SK-N-SH (cell line): ENCODE results near the gene GNPTAB. TPM values are rescaled to one million over a fixed set of nuclear protein-coding genes. Genes with fewer than 3 reads are reported as not detected.

Source experiments
- CTCF ChIA-PET: fragments of 300-600, 350-600 bp; formaldehyde crosslinking; extraction: SDS; loops from one replicate; lab custom pipeline; 2021; lab: Yijun Ruan, JAX
- POLR2A ChIA-PET: fragments of 350-600 bp; sonication (Branson Sonifier 250); formaldehyde crosslinking; extraction: SDS; loops from one replicate; lab custom pipeline; 2020; ENCODE audit warnings: antibody characterized with exemption, inconsistent platforms; lab: Yijun Ruan, JAX
- DNase-seq: peaks from one replicate; pipeline ENCODE4 v3.0.0; 2012
- H2AFZ ChIP-seq: fragments of 200-600 bp; sonication (generic); 2 replicates; pipeline ENCODE4 v1.8.1; 2016; ENCODE audit warnings: antibody characterized with exemption, mild to moderate bottlenecking, low read depth
- H3F3A ChIP-seq: fragments of 200-600 bp; sonication (generic); replicated peaks from 2 replicates; pipeline ENCODE3; 2016; ENCODE audit warnings: antibody characterized with exemption, mild to moderate bottlenecking; ENCODE audit not compliant: insufficient read depth
- H3K27ac ChIP-seq, 2 experiments: fragments of 200-500 bp in 1 of 2; fragments of 200-600 bp in 1 of 2; sonication (Bioruptor generic) in 1 of 2; sonication (generic), shearing (Covaris generic) in 1 of 2; 2 replicates each; pipeline versions ENCODE4 v1.5.1 to v1.6.1; 2014 to 2016; ENCODE audit warnings: low read depth in 2 of 2, inconsistent platforms in 1 of 2, low read length in 1 of 2, mild to moderate bottlenecking in 1 of 2, mixed read lengths in 1 of 2
- H3K27me3 ChIP-seq: fragments of 200-600 bp; sonication (generic), shearing (Covaris generic); 2 replicates; pipeline ENCODE4 v1.6.1; 2016; ENCODE audit warnings: mixed run types; ENCODE audit not compliant: insufficient read depth
- H3K36me3 ChIP-seq, 2 experiments: fragments of 200-500 bp in 1 of 2; fragments of 200-600 bp in 1 of 2; sonication (Bioruptor generic) in 1 of 2; sonication (generic) in 1 of 2; replicated peaks in 1 of 2; 2 replicates each; pipeline versions ENCODE3 to v1.5.1; 2014 to 2016; ENCODE audit warnings: low read length in 1 of 2, mild to moderate bottlenecking in 1 of 2; ENCODE audit not compliant: insufficient read depth in 2 of 2, control insufficient read depth in 1 of 2
- H3K4me1 ChIP-seq, 2 experiments: fragments of 200-500 bp in 1 of 2; fragments of 200-600 bp in 1 of 2; sonication (Bioruptor generic) in 1 of 2; sonication (generic), shearing (Covaris generic) in 1 of 2; 2 replicates each; pipeline versions ENCODE4 v1.5.1 to v1.6.1; 2014 to 2016; ENCODE audit warnings: low read depth in 1 of 2, low read length in 1 of 2, mixed run types in 1 of 2; ENCODE audit not compliant: insufficient read depth in 2 of 2, control insufficient read depth in 1 of 2
- H3K4me2 ChIP-seq: fragments of 200-600 bp; sonication (generic), shearing (Covaris generic); 2 replicates; pipeline ENCODE4 v1.6.1; 2017; ENCODE audit warnings: mixed run types
- H3K4me3 ChIP-seq, 2 experiments: fragments of 200-500 bp in 1 of 2; fragments of 200-600 bp in 1 of 2; sonication (Bioruptor generic) in 1 of 2; sonication (generic), shearing (Covaris generic) in 1 of 2; 2 replicates each; pipeline versions ENCODE4 v1.5.1 to v1.8.1; 2014 to 2016; ENCODE audit warnings: low read depth in 2 of 2, inconsistent platforms in 1 of 2, low read length in 1 of 2, mild to moderate bottlenecking in 1 of 2, mixed read lengths in 1 of 2, moderate library complexity in 1 of 2
- H3K79me2 ChIP-seq: fragments of 200-600 bp; sonication (generic); 2 replicates; pipeline ENCODE4 v1.8.1; 2017; ENCODE audit warnings: mild to moderate bottlenecking; ENCODE audit not compliant: insufficient read depth
- H3K9ac ChIP-seq: fragments of 200-600 bp; sonication (generic); 2 replicates; pipeline ENCODE4 v1.6.1; 2017; ENCODE audit warnings: mixed run types
- H3K9me2 ChIP-seq: fragments of 200-600 bp; sonication (generic); 2 replicates; pipeline ENCODE4 v1.6.1; 2017; ENCODE audit warnings: mixed run types
- H3K9me3 ChIP-seq: fragments of 200-600 bp; sonication (generic); 2 replicates; pipeline ENCODE4 v1.6.1; 2017; ENCODE audit warnings: mixed run types, mild to moderate bottlenecking, moderate library complexity
- H4K20me1 ChIP-seq: fragments of 200-600 bp; sonication (generic); 2 replicates; pipeline ENCODE4 v1.6.1; 2017; ENCODE audit warnings: mild to moderate bottlenecking, mixed run types; ENCODE audit not compliant: insufficient read depth
- CHD2 ChIP-seq: fragments of 150-350 bp; IDR thresholded peaks from 2 replicates; pipeline ENCODE4 v1.6.1; 2018; ENCODE audit warnings: low read length; ENCODE audit not compliant: partially characterized antibody
- CTCF ChIP-seq: fragments of 200-600 bp; sonication (generic); IDR thresholded peaks from 2 replicates; pipeline ENCODE4 v1.6.1; 2017; ENCODE audit warnings: antibody characterized with exemption, mild to moderate bottlenecking, moderate library complexity
- ELF1 ChIP-seq: IDR thresholded peaks from 2 replicates; pipeline ENCODE4 v1.4.0; 2012
- EZH2phosphoT487 ChIP-seq: fragments of 200-600 bp; sonication (generic); IDR thresholded peaks from 2 replicates; pipeline ENCODE4 v1.6.1; 2017; ENCODE audit warnings: low read depth, mixed run types, mild to moderate bottlenecking, antibody characterized with exemption, moderate library complexity, borderline replicate concordance
- FOXM1 ChIP-seq: IDR thresholded peaks from 2 replicates; pipeline ENCODE4 v1.4.0; 2012; ENCODE audit warnings: low read depth, mild to moderate bottlenecking
- IRF3 ChIP-seq: fragments of 150-350 bp; IDR thresholded peaks from 2 replicates; pipeline ENCODE4 v1.6.1; 2016; ENCODE audit warnings: mild to moderate bottlenecking, low read depth, low read length
- MAX ChIP-seq: IDR thresholded peaks from 2 replicates; pipeline ENCODE4 v1.4.0; 2012; ENCODE audit warnings: low read depth
- MEF2A ChIP-seq: IDR thresholded peaks from 2 replicates; pipeline ENCODE4 v1.4.0; 2012; ENCODE audit warnings: low read depth, borderline replicate concordance
- RAD21 ChIP-seq: IDR thresholded peaks from 2 replicates; pipeline ENCODE4 v1.6.1; 2012; ENCODE audit warnings: mild to moderate bottlenecking, low read length
- RFX5 ChIP-seq: IDR thresholded peaks from 2 replicates; pipeline ENCODE4 v1.6.1; 2012; ENCODE audit warnings: mild to moderate bottlenecking, improper control_type of control experiment, low read length
- RXRA ChIP-seq: IDR thresholded peaks from 2 replicates; pipeline ENCODE4 v1.4.0; 2012; ENCODE audit warnings: low read depth, mild to moderate bottlenecking, borderline replicate concordance
- SMC3 ChIP-seq: IDR thresholded peaks from 2 replicates; pipeline ENCODE4 v1.6.1; 2012; ENCODE audit warnings: low read depth, low read length, improper control_type of control experiment
- TAF1 ChIP-seq: IDR thresholded peaks from 2 replicates; pipeline ENCODE4 v1.6.1; 2012; ENCODE audit warnings: low read depth, mild to moderate bottlenecking, low read length, moderate library complexity, borderline replicate concordance
- YY1 ChIP-seq: IDR thresholded peaks from 2 replicates; pipeline ENCODE4 v1.4.0; 2012; ENCODE audit warnings: low read depth, mild to moderate bottlenecking
- ZBTB33 ChIP-seq: IDR thresholded peaks from 2 replicates; pipeline ENCODE4 v1.4.0; 2012; ENCODE audit warnings: low read depth, borderline replicate concordance
- WGBS: methylation state at CpG from one replicate; pipeline ENCODE4 v1.1.6; 2017; ENCODE audit warnings: low lambda C conversion rate; 5-methylcytosine and 5-hydroxymethylcytosine counted together
- polyA plus RNA-seq, 3 experiments: library from polyadenylated mRNA; depleted of rRNA; stranded (reverse); fragments of >200 nt; gene quantifications; 2 replicates each; pipeline ENCODE4 v1.2.3, GENCODE V29; 2012
- TF ChIP-seq, protein P1 (sequence below): IDR thresholded peaks from 2 replicates; pipeline ENCODE4 v1.4.0; 2012; ENCODE audit warnings: low read depth, borderline replicate concordance

Gene GNPTAB
- polyA plus RNA-seq, 1 of the 3 experiments (the other 2 are of a cell fraction): 18.8 TPM

DNA sequence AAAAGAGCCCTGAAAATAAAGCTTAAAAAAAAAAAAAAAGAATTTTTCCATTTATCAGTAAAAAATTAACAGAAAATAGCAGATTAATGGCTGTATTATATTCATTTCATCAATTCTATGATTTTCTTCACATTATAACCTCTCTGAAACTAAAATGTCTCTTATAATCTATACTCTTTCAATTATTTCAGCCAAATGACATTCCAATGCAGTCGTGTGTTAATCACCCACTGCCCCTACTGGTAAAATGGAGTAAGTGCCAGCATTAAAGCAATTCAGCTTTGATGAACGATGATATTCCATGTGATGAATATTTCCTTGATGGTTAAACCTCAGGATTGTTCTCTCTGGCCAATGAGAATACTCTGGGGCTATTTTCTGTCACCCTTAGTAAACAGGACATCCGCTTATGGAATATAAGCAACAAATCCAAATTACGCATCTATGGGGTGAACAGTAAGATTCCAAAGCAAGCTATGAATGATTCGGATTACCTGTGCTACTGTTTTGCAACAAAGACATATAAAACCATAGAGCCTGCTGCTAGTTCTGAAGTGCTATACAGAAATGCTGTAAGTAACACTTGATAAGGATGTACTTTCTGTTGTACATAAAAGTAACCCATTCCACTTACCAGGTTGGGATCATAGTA lies 71.2 kb downstream of the GNPTAB start (continued):
- no peak for TF ChIP-seq IRF3
- TF ChIP-seq ELF1: no peak
- TF ChIP-seq RAD21: peak; percentile 77
- TF ChIP-seq MAX: no peak
- peak; percentile 88 for TF ChIP-seq CTCF
- TF ChIP-seq, protein P1, sequence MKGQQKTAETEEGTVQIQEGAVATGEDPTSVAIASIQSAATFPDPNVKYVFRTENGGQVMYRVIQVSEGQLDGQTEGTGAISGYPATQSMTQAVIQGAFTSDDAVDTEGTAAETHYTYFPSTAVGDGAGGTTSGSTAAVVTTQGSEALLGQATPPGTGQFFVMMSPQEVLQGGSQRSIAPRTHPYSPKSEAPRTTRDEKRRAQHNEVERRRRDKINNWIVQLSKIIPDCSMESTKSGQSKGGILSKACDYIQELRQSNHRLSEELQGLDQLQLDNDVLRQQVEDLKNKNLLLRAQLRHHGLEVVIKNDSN: no peak
- no peak for TF ChIP-seq RXRA
- TF ChIP-seq FOXM1: no peak
- no peak for TF ChIP-seq TAF1
- TF ChIP-seq, all 33 proteins: peak for 3

GRCh38 chr12:101750152-101750551 lies 80.6 kb downstream of the GNPTAB start:
- Histone ChIP-seq H2AFZ (no peak overlapping the region), H3F3A (no peaks in the 10 kb centered on the region), H3K4me3 (no peak overlapping the region), H4K20me1 (no peaks in the 10 kb centered on the region), H3K9me2 (no peaks in the 10 kb centered on the region), H3K9ac (no peak overlapping the region), H3K27me3 (no peaks in the 10 kb centered on the region), H3K36me3 (peaks cover 19 to 38% of the 10 kb centered on the region in 2 experiments), H3K4me2 (no peak overlapping the region), H3K9me3 (no peaks in the 10 kb centered on the region), H3K79me2 (no peaks in the 10 kb centered on the region), H3K4me1 (peaks cover 0 to 4% of the 10 kb centered on the region in 2 experiments; a peak in 1 of 4 replicates), H3K27ac (no peak overlapping the region)
- TF ChIP-seq EZH2phosphoT487 (no peak), SMC3 (no peak), RXRA (no peak), ZBTB33 (no peak), YY1 (no peak), MEF2A (no peak), CHD2 (no peak), IRF3 (no peak), RFX5 (no peak), RAD21 (no peak)
- ChIA-PET CTCF (no interaction called here), POLR2A (no interaction called here)
- DNase-seq: no peak
- WGBS: 94% methylated on average over 4 of the region's 4 CpGs
